MM.1S (cell line): ENCODE results near the gene KCNIP1.

Experiments
- DNase-seq: peaks from one replicate; pipeline ENCODE4 v3.0.0-alpha.2; 2015
- H2AFZ ChIP-seq: fragments of 300-600 bp; sonication (generic); 2 replicates; pipeline ENCODE4 v1.6.0; 2016; ENCODE audit warnings: antibody characterized with exemption, low read length
- H3F3A ChIP-seq: fragments of 300-600 bp; sonication (generic); 2 replicates; pipeline ENCODE4 v1.6.1; 2016; ENCODE audit warnings: mild to moderate bottlenecking, antibody characterized with exemption, low read length, moderate library complexity, mixed read lengths; ENCODE audit not compliant: insufficient read depth
- H3K27ac ChIP-seq: fragments of 300-600 bp; sonication (generic); 2 replicates; pipeline ENCODE4 v1.5.1; 2016; ENCODE audit warnings: mild to moderate bottlenecking, low read length
- H3K27me3 ChIP-seq: fragments of 300-600 bp; sonication (generic); replicated peaks from 2 replicates; pipeline ENCODE4 v1.6.0; 2016; ENCODE audit warnings: low read length; ENCODE audit not compliant: insufficient read depth
- H3K36me3 ChIP-seq: fragments of 300-600 bp; sonication (generic); replicated peaks from 2 replicates; pipeline ENCODE4 v1.6.1; 2016; ENCODE audit warnings: mild to moderate bottlenecking, low read length, mixed read lengths; ENCODE audit not compliant: insufficient read depth
- H3K4me1 ChIP-seq: fragments of 300-600 bp; sonication (generic); 2 replicates; pipeline ENCODE4 v1.6.1; 2016; ENCODE audit warnings: low read length, mixed read lengths
- H3K4me2 ChIP-seq: fragments of 300-600 bp; sonication (generic); 2 replicates; pipeline ENCODE4 v1.6.0; 2016; ENCODE audit warnings: low read depth, low read length
- H3K4me3 ChIP-seq: fragments of 300-600 bp; sonication (generic); 2 replicates; pipeline ENCODE4 v1.5.1; 2016; ENCODE audit warnings: low read length, mixed read lengths
- H3K79me2 ChIP-seq: fragments of 300-600 bp; sonication (generic); 2 replicates; pipeline ENCODE4 v1.6.1; 2016; ENCODE audit warnings: mixed run types, low read length, mixed read lengths
- H3K9ac ChIP-seq: fragments of 300-600 bp; sonication (generic); 2 replicates; pipeline ENCODE4 v1.6.1; 2016; ENCODE audit warnings: low read length, mixed read lengths
- H3K9me2 ChIP-seq: fragments of 300-600 bp; sonication (generic); replicated peaks from 2 replicates; pipeline ENCODE4 v1.6.1; 2016; ENCODE audit warnings: mild to moderate bottlenecking, low read length, mixed read lengths; ENCODE audit not compliant: insufficient read depth
- H3K9me3 ChIP-seq: fragments of 300-600 bp; sonication (generic); replicated peaks from 2 replicates; pipeline ENCODE4 v1.6.1; 2016; ENCODE audit warnings: mild to moderate bottlenecking, low read length, mixed read lengths; ENCODE audit not compliant: insufficient read depth
- H4K20me1 ChIP-seq: fragments of 300-600 bp; sonication (generic); 2 replicates; pipeline ENCODE4 v1.6.1; 2016; ENCODE audit warnings: mild to moderate bottlenecking, low read length, moderate library complexity, mixed read lengths; ENCODE audit not compliant: insufficient read depth
- EZH2 ChIP-seq: fragments of 300-600 bp; sonication (generic); optimal IDR thresholded peaks from 2 replicates; pipeline ENCODE3; 2017; ENCODE audit warnings: low read depth, mild to moderate bottlenecking, antibody characterized with exemption, low read length, mixed read lengths
- EZH2phosphoT487 ChIP-seq: fragments of 300-600 bp; sonication (generic); IDR thresholded peaks from 2 replicates; pipeline ENCODE4 v1.6.1; 2018; ENCODE audit warnings: antibody characterized with exemption, low read length
- TF ChIP-seq, protein P1 (sequence below): fragments of 300-600 bp; sonication (generic); IDR thresholded peaks from 2 replicates; pipeline ENCODE4 v1.5.1; 2016; ENCODE audit warnings: antibody characterized with exemption, low read length, mixed read lengths

The KCNIP1 gene

DNA sequence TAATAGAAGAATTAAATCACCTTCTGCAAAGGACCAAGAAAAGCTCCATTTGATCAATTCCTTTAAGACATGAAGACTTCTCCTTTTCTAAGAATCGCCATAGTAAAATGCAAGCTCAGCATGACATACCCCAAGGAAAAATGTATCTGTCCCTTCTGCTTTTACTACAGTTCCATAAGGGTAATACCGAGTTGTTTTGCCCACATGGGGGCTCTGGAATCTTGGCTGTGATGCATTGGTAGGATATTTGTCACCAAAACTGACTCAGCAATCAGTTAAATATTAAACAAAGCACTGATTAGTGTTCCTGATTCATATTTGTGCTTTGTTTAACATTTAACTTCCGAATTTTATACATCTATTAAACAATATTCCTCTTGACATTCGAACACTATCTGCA lies 24.3 kb upstream of the KCNIP1 start:
- H3K9ac ChIP-seq: no peak overlapping the region

DNA sequence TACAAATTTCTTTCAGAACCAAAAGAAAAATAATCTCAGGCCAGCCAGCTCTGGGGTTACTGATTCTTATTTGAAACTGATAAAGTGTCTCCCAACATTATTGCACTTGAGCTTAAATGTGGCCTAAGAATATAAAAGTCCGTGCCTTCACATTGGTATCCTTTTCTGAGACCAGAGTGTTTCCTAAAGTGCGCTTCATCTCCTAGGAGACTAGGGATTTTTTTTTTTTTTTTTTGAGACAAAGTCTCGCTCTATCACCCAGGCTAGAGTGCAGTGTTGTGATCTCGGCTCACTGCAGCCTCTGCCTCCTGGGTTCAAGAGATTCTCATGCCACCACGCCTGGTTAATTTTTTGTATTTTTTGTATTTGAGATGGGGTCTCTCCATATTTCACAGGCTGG lies 23.6 kb upstream of the KCNIP1 start:
- Histone ChIP-seq H3K4me1 (no peaks in the 10 kb centered on the region), H3K27ac (no peak overlapping the region)
- DNase-seq: no peak

More for the DNA sequence above, 24.3 kb upstream of the KCNIP1 start:
- DNase-seq: no peak
- no peaks in the 10 kb centered on the region for H4K20me1 ChIP-seq
- no peaks in the 10 kb centered on the region for H3K79me2 ChIP-seq
- no peaks in the 10 kb centered on the region for H3K4me1 ChIP-seq
- H3F3A ChIP-seq: no peaks in the 10 kb centered on the region
- H3K9me2 ChIP-seq: no peaks in the 10 kb centered on the region
- no peak overlapping the region for H3K4me2 ChIP-seq
- H3K9me3 ChIP-seq: no peaks in the 10 kb centered on the region
- H2AFZ ChIP-seq: no peak overlapping the region
- TF ChIP-seq EZH2phosphoT487 (no peak), EZH2 (no peak)
- TF ChIP-seq, protein P1, sequence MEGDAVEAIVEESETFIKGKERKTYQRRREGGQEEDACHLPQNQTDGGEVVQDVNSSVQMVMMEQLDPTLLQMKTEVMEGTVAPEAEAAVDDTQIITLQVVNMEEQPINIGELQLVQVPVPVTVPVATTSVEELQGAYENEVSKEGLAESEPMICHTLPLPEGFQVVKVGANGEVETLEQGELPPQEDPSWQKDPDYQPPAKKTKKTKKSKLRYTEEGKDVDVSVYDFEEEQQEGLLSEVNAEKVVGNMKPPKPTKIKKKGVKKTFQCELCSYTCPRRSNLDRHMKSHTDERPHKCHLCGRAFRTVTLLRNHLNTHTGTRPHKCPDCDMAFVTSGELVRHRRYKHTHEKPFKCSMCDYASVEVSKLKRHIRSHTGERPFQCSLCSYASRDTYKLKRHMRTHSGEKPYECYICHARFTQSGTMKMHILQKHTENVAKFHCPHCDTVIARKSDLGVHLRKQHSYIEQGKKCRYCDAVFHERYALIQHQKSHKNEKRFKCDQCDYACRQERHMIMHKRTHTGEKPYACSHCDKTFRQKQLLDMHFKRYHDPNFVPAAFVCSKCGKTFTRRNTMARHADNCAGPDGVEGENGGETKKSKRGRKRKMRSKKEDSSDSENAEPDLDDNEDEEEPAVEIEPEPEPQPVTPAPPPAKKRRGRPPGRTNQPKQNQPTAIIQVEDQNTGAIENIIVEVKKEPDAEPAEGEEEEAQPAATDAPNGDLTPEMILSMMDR: no peak
- no peak overlapping the region for H3K27ac ChIP-seq
- no peaks in the 10 kb centered on the region for H3K36me3 ChIP-seq
- H3K4me3 ChIP-seq: no peak overlapping the region
- no peaks in the 10 kb centered on the region for H3K27me3 ChIP-seq

DNA sequence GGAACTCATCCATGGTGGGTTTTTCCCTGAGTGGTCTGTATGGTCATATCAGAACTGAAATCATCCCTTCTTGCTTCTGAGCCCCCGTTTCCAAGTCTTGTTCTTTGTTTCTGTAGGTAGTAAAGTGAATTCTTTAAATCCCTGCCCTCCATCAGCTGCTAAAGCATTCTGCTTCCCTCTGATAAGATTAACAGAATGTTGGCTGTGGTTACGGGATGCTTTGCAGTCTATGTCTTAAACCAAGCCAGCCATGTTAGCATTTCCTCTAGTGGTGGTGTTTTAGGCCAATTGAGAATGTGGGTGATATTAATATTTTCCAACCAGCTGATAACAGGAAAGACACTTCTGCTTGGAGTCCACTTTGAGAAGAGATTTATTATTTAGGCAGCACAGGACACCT lies 22.0 kb upstream of the KCNIP1 start:
- Histone ChIP-seq H2AFZ (no peak overlapping the region), H3K27me3 (no peaks in the 10 kb centered on the region), H3K36me3 (no peaks in the 10 kb centered on the region), H3K79me2 (no peaks in the 10 kb centered on the region), H3K4me2 (no peak overlapping the region), H3K4me1 (no peaks in the 10 kb centered on the region), H3K9ac (no peak overlapping the region), H3F3A (no peaks in the 10 kb centered on the region), H3K9me3 (no peaks in the 10 kb centered on the region), H3K9me2 (no peaks in the 10 kb centered on the region), H3K27ac (no peak overlapping the region), H4K20me1 (no peaks in the 10 kb centered on the region), H3K4me3 (no peak overlapping the region)
- no peak for DNase-seq
- TF ChIP-seq EZH2: no peak
- TF ChIP-seq EZH2phosphoT487: no peak
- TF ChIP-seq, protein P1: no peak

More for the DNA sequence above, 23.6 kb upstream of the KCNIP1 start:
- no peaks in the 10 kb centered on the region for H3K9me3 ChIP-seq
- H4K20me1 ChIP-seq: no peaks in the 10 kb centered on the region
- no peaks in the 10 kb centered on the region for H3K79me2 ChIP-seq
- no peak overlapping the region for H2AFZ ChIP-seq
- no peaks in the 10 kb centered on the region for H3F3A ChIP-seq
- H3K36me3 ChIP-seq: no peaks in the 10 kb centered on the region
- H3K27me3 ChIP-seq: no peaks in the 10 kb centered on the region
- no peak overlapping the region for H3K4me2 ChIP-seq
- TF ChIP-seq EZH2: no peak
- no peak for TF ChIP-seq EZH2phosphoT487
- TF ChIP-seq, protein P1: no peak
- H3K9ac ChIP-seq: no peak overlapping the region
- H3K9me2 ChIP-seq: no peaks in the 10 kb centered on the region
- H3K4me3 ChIP-seq: no peak overlapping the region
